HepG2 (cell line): ENCODE results near the gene NAIF1. TPM values are rescaled to one million over a fixed set of nuclear protein-coding genes. Genes with fewer than 3 reads are reported as not detected.

ENCODE experiments used
- ATAC-seq: fragments of 200-7000 bp; cut with Tn5 transposase; 3 replicates; pipeline ENCODE4 v1.9.1; 2020; ENCODE audit warnings: mild to moderate bottlenecking, moderate library complexity
- BruUV-seq: library from RNA; stranded (reverse); fragments of 400-500 nt; replicated peaks from 2 replicates; lab custom pipeline; 2021; lab: Mats Ljungman, UMichigan
- CTCF ChIA-PET: fragments of 300-600 bp; formaldehyde crosslinking; extraction: SDS; loops from one replicate; lab custom pipeline; 2021; ENCODE audit warnings: low total read pairs, inconsistent platforms, low intra/inter-chr PET ratio; lab: Yijun Ruan, JAX
- POLR2A ChIA-PET: fragments of 350-600 bp; sonication (Branson Sonifier 250); formaldehyde crosslinking; loops from one replicate; lab custom pipeline; 2020; ENCODE audit warnings: antibody characterized with exemption, inconsistent platforms; lab: Yijun Ruan, JAX
- DNase-seq: peaks from one replicate; pipeline ENCODE4 v3.0.0-alpha.2; 2015; ENCODE audit warnings: low spot score
- FAIRE-seq: peaks from 3 replicates; lab custom pipeline; 2011; peaks lifted over from hg19 to GRCh38; lab: Jason Lieb, UNC
- H2AFZ ChIP-seq: one replicate; pipeline ENCODE4 v1.6.1; 2011; ENCODE audit warnings: low read length, inconsistent platforms
- H3K27ac ChIP-seq: fragments of 300-600 bp; 3 replicates; pipeline ENCODE4 v1.8.0; 2011; ENCODE audit warnings: mixed run types, mild to moderate bottlenecking, mixed read lengths, low read length, inconsistent platforms; ENCODE audit not compliant: insufficient read depth; ENCODE audit errors: extremely low read length
- H3K27me3 ChIP-seq, 2 experiments: fragments of 200-600 bp in 1 of 2; 2 replicates in 1 of 2; 3 replicates in 1 of 2; pipeline versions ENCODE4 v1.6.0 to v1.8.0; 2011; ENCODE audit warnings: low read length in 2 of 2, mild to moderate bottlenecking in 2 of 2, moderate library complexity in 2 of 2, inconsistent platforms in 1 of 2; ENCODE audit not compliant: insufficient read depth in 2 of 2, control insufficient read depth in 1 of 2
- H3K36me3 ChIP-seq, 2 experiments: fragments of 200-600 bp in 1 of 2; replicated peaks in 1 of 2; 2 replicates in 1 of 2; 3 replicates in 1 of 2; pipeline versions ENCODE4 v1.5.1 to v1.8.0; 2011; ENCODE audit warnings: low read length in 2 of 2, inconsistent platforms in 1 of 2; ENCODE audit not compliant: insufficient read depth in 2 of 2, control insufficient read depth in 1 of 2
- H3K4me1 ChIP-seq: 2 replicates; pipeline ENCODE4 v1.5.1; 2012; ENCODE audit warnings: low read length, inconsistent platforms; ENCODE audit not compliant: insufficient read depth
- H3K4me2 ChIP-seq: 2 replicates; pipeline ENCODE4 v1.6.0; 2011; ENCODE audit warnings: low read depth, low read length, inconsistent platforms
- H3K4me3 ChIP-seq, 3 experiments: fragments of 200-600 bp in 1 of 3; sonication (generic), shearing (Covaris generic) in 1 of 3; replicated peaks in 1 of 3; 2 replicates each; pipeline ENCODE4 v1.5.1; 2011 to 2016; ENCODE audit warnings: low read length in 3 of 3, inconsistent platforms in 2 of 3, low read depth in 2 of 3, mild to moderate bottlenecking in 2 of 3, control low read depth in 1 of 3, mixed read lengths in 1 of 3; ENCODE audit not compliant: insufficient read depth in 1 of 3
- H3K79me2 ChIP-seq: one replicate; pipeline ENCODE4 v1.6.1; 2011; ENCODE audit warnings: low read length, inconsistent platforms; ENCODE audit not compliant: insufficient read depth
- H3K9ac ChIP-seq: 2 replicates; pipeline ENCODE4 v1.6.0; 2011; ENCODE audit warnings: mild to moderate bottlenecking, low read depth, low read length, inconsistent platforms; ENCODE audit not compliant: insufficient read depth
- H3K9me3 ChIP-seq: 2 replicates; pipeline ENCODE4 v1.5.1; 2012; ENCODE audit warnings: mild to moderate bottlenecking, low read length
- H4K20me1 ChIP-seq: 2 replicates; pipeline ENCODE4 v1.6.0; 2011; ENCODE audit warnings: inconsistent platforms, mild to moderate bottlenecking, low read length, moderate library complexity; ENCODE audit not compliant: insufficient read depth
- BORCS8-MEF2B ChIP-seq: sonication (generic); formaldehyde crosslinking; IDR thresholded peaks from 2 replicates; pipeline ENCODE4 v1.8.0; 2022; ENCODE audit warnings: mild to moderate bottlenecking, missing genetic modification reagents
- CBFB ChIP-seq: sonication (generic); formaldehyde crosslinking; IDR thresholded peaks from 2 replicates; pipeline ENCODE4 v1.4.0; 2020; ENCODE audit warnings: missing genetic modification reagents
- CC2D1A ChIP-seq: sonication (generic); formaldehyde crosslinking; IDR thresholded peaks from 2 replicates; pipeline ENCODE4 v1.8.1; 2023; ENCODE audit warnings: mild to moderate bottlenecking, missing genetic modification reagents
- CHCHD3 ChIP-seq: sonication (generic); formaldehyde crosslinking; IDR thresholded peaks from 2 replicates; pipeline ENCODE4 v1.8.0; 2022; ENCODE audit warnings: mild to moderate bottlenecking, missing genetic modification reagents, moderate library complexity
- FOXP1 ChIP-seq, 2 experiments: fragments of 450-650 bp in 1 of 2; IDR thresholded peaks; 2 replicates each; pipeline ENCODE4 v1.6.1; 2017 to 2018; ENCODE audit warnings: antibody characterized with exemption in 1 of 2
- IRX3 ChIP-seq: sonication (generic); formaldehyde crosslinking; IDR thresholded peaks from 2 replicates; pipeline ENCODE4 v1.8.1; 2023; ENCODE audit warnings: mild to moderate bottlenecking, low read depth, missing genetic modification reagents, borderline replicate concordance
- KDM1A ChIP-seq: IDR thresholded peaks from 2 replicates; pipeline ENCODE4 v1.6.1; 2016; ENCODE audit warnings: missing compliant biosample characterization
- MAFK ChIP-seq, 2 experiments: IDR thresholded peaks in 1 of 2; conservative IDR thresholded peaks in 1 of 2; 2 replicates each; pipeline ENCODE4 v1.6.1; 2011; ENCODE audit warnings: improper control_type of control experiment in 2 of 2, low read length in 2 of 2
- NRL ChIP-seq: sonication (generic); formaldehyde crosslinking; IDR thresholded peaks from 2 replicates; pipeline ENCODE4 v1.5.0; 2020; ENCODE audit warnings: missing genetic modification reagents, mild to moderate bottlenecking, moderate library complexity, borderline replicate concordance
- PPARG ChIP-seq: conservative IDR thresholded peaks from 2 replicates; pipeline ENCODE4 v1.6.1; 2016; ENCODE audit warnings: missing biosample characterization, missing genetic modification reagents
- RBAK ChIP-seq: sonication (generic); formaldehyde crosslinking; IDR thresholded peaks from 2 replicates; pipeline ENCODE4 v1.5.1; 2020; ENCODE audit warnings: mild to moderate bottlenecking, missing genetic modification reagents
- RFXANK ChIP-seq: IDR thresholded peaks from 2 replicates; pipeline ENCODE4 v1.6.1; 2016
- SP5 ChIP-seq: IDR thresholded peaks from 2 replicates; pipeline ENCODE4 v1.6.1; 2016; ENCODE audit warnings: low read depth, borderline replicate concordance
- SPEN ChIP-seq: sonication (generic); formaldehyde crosslinking; IDR thresholded peaks from 2 replicates; pipeline ENCODE4 v1.5.1; 2020; ENCODE audit warnings: low read depth, mild to moderate bottlenecking, missing genetic modification reagents
- XBP1 ChIP-seq: sonication (generic); formaldehyde crosslinking; IDR thresholded peaks from 2 replicates; pipeline ENCODE4 v1.5.0; 2020; ENCODE audit warnings: missing genetic modification reagents
- ZBTB38 ChIP-seq: sonication (generic); formaldehyde crosslinking; IDR thresholded peaks from 2 replicates; pipeline ENCODE4 v1.5.1; 2020; ENCODE audit warnings: mild to moderate bottlenecking, missing genetic modification reagents
- ZMYM2 ChIP-seq: sonication (generic); formaldehyde crosslinking; IDR thresholded peaks from 2 replicates; pipeline ENCODE4 v1.8.0; 2022; ENCODE audit warnings: mild to moderate bottlenecking, missing genetic modification reagents
- ZMYM3 ChIP-seq: sonication (generic); formaldehyde crosslinking; IDR thresholded peaks from 2 replicates; pipeline ENCODE4 v1.5.1; 2020; ENCODE audit warnings: mild to moderate bottlenecking, missing genetic modification reagents
- ZNF614 ChIP-seq: IDR thresholded peaks from 2 replicates; pipeline ENCODE4 v1.6.1; 2018; ENCODE audit warnings: missing biosample characterization, missing genetic modification reagents, inconsistent platforms, borderline replicate concordance
- ZNF678 ChIP-seq: sonication (generic); formaldehyde crosslinking; IDR thresholded peaks from 2 replicates; pipeline ENCODE4 v1.4.0; 2020; ENCODE audit warnings: mild to moderate bottlenecking, missing genetic modification reagents
- ZNF780A ChIP-seq: sonication (generic); formaldehyde crosslinking; IDR thresholded peaks from 2 replicates; pipeline ENCODE4 v1.8.0; 2022; ENCODE audit warnings: mild to moderate bottlenecking, missing genetic modification reagents, moderate library complexity
- ZNF781 ChIP-seq: sonication (generic); formaldehyde crosslinking; IDR thresholded peaks from 2 replicates; pipeline ENCODE4 v1.5.1; 2020; ENCODE audit warnings: borderline replicate concordance, mild to moderate bottlenecking, missing genetic modification reagents; ENCODE audit errors: not compliant biosample characterization
- WGBS: methylation state at CpG from one replicate; pipeline ENCODE4 v1.1.6; 2017; ENCODE audit warnings: low lambda C conversion rate; 5-methylcytosine and 5-hydroxymethylcytosine counted together
- in situ Hi-C: cut with HindIII; loops from 2 replicates; pipeline ENCODE4 v1.10.0; 2017; ENCODE audit warnings: low pct_unique_long_range_greater_than_20kb; ENCODE audit not compliant: extremely low pct_ligation_motif_present
- intact Hi-C: fragments of 100-400 bp; cut with micrococcal nuclease; formaldehyde crosslinking; loops from one replicate; pipeline ENCODE4 v1.10.0; 2022; ENCODE audit not compliant: unreplicated experiment
- polyA plus RNA-seq, 8 experiments: library from polyadenylated mRNA; depleted of rRNA in 3 of 8; stranded (reverse) in 7 of 8; unstranded in 1 of 8; fragments of >200 nt; fragmentation: Illumina TruSeq in 4 of 8; extraction: Trizol in 4 of 8; gene quantifications; 2 replicates each; pipeline versions ENCODE4 v1.2.1 to v1.2.3, GENCODE V29; 2011 to 2016; ENCODE audit warnings: low read depth in 4 of 8, missing spikeins in 1 of 8, mixed read lengths in 1 of 8; ENCODE audit not compliant: insufficient read depth in 1 of 8
- total RNA-seq, 5 experiments: library from RNA; depleted of rRNA; stranded (reverse); fragments of >200 nt; fragmentation: Illumina TruSeq; extraction: Trizol; gene quantifications; 2 replicates each; pipeline ENCODE4 v1.2.3, GENCODE V29; 2016; ENCODE audit warnings: low read depth in 1 of 5
- TF ChIP-seq, protein P1 (sequence below): sonication (generic); formaldehyde crosslinking; IDR thresholded peaks from 2 replicates; pipeline ENCODE4 v1.5.0; 2020; ENCODE audit warnings: missing genetic modification reagents, mild to moderate bottlenecking, borderline replicate concordance
- TF ChIP-seq, protein P2 (sequence below): sonication (generic); formaldehyde crosslinking; IDR thresholded peaks from 2 replicates; pipeline ENCODE4 v1.4.0; 2020; ENCODE audit warnings: mild to moderate bottlenecking, missing genetic modification reagents

NAIF1 gene
- total and polyA plus RNA-seq, 2 of the 13 experiments (the other 11 are each of a cell fraction or from before 2014, with no cell fraction given), result 6.0 to 6.9 TPM

DNA sequence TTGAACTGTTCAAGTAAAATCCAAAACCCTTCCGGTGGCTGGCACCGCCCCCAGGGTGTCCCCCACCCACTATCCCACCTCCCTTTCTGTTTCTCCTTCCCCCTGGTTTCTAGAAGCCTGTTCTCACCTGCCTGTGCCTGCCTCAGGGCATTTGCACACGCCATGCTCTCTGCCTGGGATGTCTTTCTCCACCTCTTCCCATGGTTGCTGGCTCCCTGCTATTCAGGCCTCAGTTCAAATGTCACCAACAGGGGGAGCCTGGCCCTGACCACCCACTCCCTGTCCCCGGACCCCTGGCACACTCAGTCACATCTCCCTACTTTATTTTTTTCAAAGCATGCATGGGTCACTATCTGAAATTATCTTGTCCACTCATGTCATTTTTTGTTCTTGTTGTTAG, 46.4 kb downstream of the NAIF1 start:
- Histone ChIP-seq H3K79me2 (no peaks in the 10 kb centered on the region), H3K4me1 (peaks cover 53% of the 10 kb centered on the region), H3K27ac (no peak overlapping the region), H3K9ac (no peak overlapping the region), H3K36me3 (no peaks in the 10 kb centered on the region), H3K4me3 (no peak overlapping the region), H4K20me1 (no peaks in the 10 kb centered on the region), H3K4me2 (no peak overlapping the region), H3K27me3 (peaks cover under 1 to 9% of the 10 kb centered on the region in 2 experiments; a peak in 2 of 5 replicates), H2AFZ (no peak overlapping the region), H3K9me3 (no peaks in the 10 kb centered on the region)
- intact Hi-C loops (loop anchor here (5.0 kb wide), 1 partner anchor 43 kb away; no protein-coding TSS in a partner anchor), in situ Hi-C loops (no loop called here)
- ChIA-PET POLR2A (no interaction called here), CTCF (no interaction called here)
- no TSS peak for BruUV-seq
- DNase-seq (peak; percentile 19), ATAC-seq (peak; percentile 57), FAIRE-seq (no peak)
- 37% methylated on average over 4 of the region's 4 CpGs for WGBS
- TF ChIP-seq ZNF614 (CRISPR knock-in tag) (no peak), ZMYM2 (CRISPR knock-in tag) (peak; percentile 52; the same call in 1 of the 2 replicates), ZNF678 (no peak), CHCHD3 (CRISPR knock-in tag) (no peak), BORCS8-MEF2B (no peak), SPEN (CRISPR knock-in tag) (no peak), XBP1 (CRISPR knock-in tag) (no peak), KDM1A (CRISPR knock-in tag) (peak; percentile 89), MAFK (conservative IDR thresholded peaks at IDR 0.05 in 1 of 2, IDR thresholded peaks at IDR 0.05 in 1 of 2; ENCODE audit: low read length in 2 of 2) (no peak), IRX3 (CRISPR knock-in tag) (no peak), FOXP1 (IDR thresholded peaks at IDR 0.05) (no peak), FOXP1 (CRISPR knock-in tag; IDR thresholded peaks at IDR 0.05) (no peak), RFXANK (CRISPR knock-in tag) (no peak), PPARG (no peak), ZMYM3 (CRISPR knock-in tag) (peak; percentile 95), CC2D1A (CRISPR knock-in tag) (no peak), CBFB (no peak), ZNF781 (CRISPR knock-in tag) (no peak), ZBTB38 (no peak), RBAK (CRISPR knock-in tag) (no peak), ZNF780A (no peak), SP5 (CRISPR knock-in tag) (no peak), NRL (CRISPR knock-in tag) (no peak)
- TF ChIP-seq, protein P1, sequence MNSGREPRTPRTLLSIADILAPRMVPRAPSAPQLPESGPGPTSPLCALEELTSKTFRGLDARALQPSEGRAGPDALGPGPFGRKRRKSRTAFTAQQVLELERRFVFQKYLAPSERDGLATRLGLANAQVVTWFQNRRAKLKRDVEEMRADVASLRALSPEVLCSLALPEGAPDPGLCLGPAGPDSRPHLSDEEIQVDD, result no peak
- TF ChIP-seq, protein P2, sequence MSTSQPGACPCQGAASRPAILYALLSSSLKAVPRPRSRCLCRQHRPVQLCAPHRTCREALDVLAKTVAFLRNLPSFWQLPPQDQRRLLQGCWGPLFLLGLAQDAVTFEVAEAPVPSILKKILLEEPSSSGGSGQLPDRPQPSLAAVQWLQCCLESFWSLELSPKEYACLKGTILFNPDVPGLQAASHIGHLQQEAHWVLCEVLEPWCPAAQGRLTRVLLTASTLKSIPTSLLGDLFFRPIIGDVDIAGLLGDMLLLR, result no peak
